Peyer's patch (tissue), 4 donors: ENCODE results near the gene SHISA9.

Experiments used
- CTCF ChIP-seq, 6 experiments: fragments of 450-650 bp in 4 of 6; fragments of 200-600 bp in 2 of 6; sonication (generic) in 1 of 6; IDR thresholded peaks; one replicate each; pipeline ENCODE4 v1.5.1; 2017 to 2019; ENCODE audit warnings: antibody characterized with exemption in 6 of 6, mild to moderate bottlenecking in 3 of 6, moderate library complexity in 1 of 6
- POLR2A ChIP-seq, 2 donors: fragments of 450-650 bp; IDR thresholded peaks; one replicate each; pipeline ENCODE4 v1.5.1; 2017; ENCODE audit warnings: antibody characterized with exemption in 2 of 2, mild to moderate bottlenecking in 2 of 2, moderate library complexity in 2 of 2

- TF ChIP-seq POLR2A (IDR thresholded peaks at IDR 0.05), result no peak
- TF ChIP-seq CTCF (IDR thresholded peaks at IDR 0.05), result no peak
Observed at GRCh38 chr16:12959072-12959471, 57.7 kb downstream of the SHISA9 start.
